Measurements from ENCODE around the gene PGS1. TPM values are rescaled to one million over a fixed set of nuclear protein-coding genes. Genes with fewer than 3 reads are reported as not detected.
"Not testable (repeated sequence)": the region's sequence is repeated elsewhere in the genome, so short reads cannot be mapped to it uniquely, and the experiment has no call there.

Gene PGS1
- total and polyA plus RNA-seq, 10 of the 15 experiments (the other 5 are each of a cell fraction or from before 2014, with no cell fraction given), result 1.3 to 37.6 (median 27.4) TPM

DNA sequence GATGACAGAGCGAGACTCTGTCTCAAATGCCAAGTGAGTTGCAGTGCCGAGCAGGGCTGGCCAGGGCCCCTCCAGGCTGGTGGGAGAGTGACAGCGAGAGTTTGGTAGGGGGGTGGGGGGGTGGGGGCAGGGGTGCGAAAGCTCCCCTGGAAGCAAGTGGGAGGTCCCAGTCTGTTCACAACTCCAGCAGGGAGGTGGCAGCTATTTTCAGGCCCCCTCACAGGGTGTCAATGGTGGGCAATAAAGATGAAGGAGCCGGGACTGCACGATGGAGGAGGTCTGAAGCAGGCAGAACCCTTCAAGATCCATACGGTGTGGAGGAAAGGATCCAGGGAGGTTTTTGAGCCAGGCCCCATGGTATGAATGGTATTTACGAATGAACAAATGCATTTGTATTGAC lies 83.7 kb downstream of the PGS1 start:
- ChIA-PET POLR2A (no interaction called here), SMC1A (ENCODE audit: uncharacterized antibody, unreplicated experiment) (no interaction called here), CTCF (no interaction called here), RAD21 (ENCODE audit: unreplicated experiment) (no interaction called here)
- Histone ChIP-seq H2AFZ (ENCODE audit: control insufficient read depth, low read depth, low read length) (no peak overlapping the region), H3K9ac (ENCODE audit: control insufficient read depth, insufficient read depth, low read length) (no peak overlapping the region), H4K20me1 (ENCODE audit: control insufficient read depth, insufficient read depth) (no peaks in the 10 kb centered on the region), H3K4me3 (no peak overlapping the region), H3K4me1 (ENCODE audit: control insufficient read depth, insufficient read depth, low read length) (no peaks in the 10 kb centered on the region), H3K9me3 (replicated peaks; ENCODE audit: control insufficient read depth, insufficient read depth, low read length) (no peaks in the 10 kb centered on the region), H3K79me2 (ENCODE audit: control insufficient read depth, insufficient read depth, low read length) (no peaks in the 10 kb centered on the region), H3K27me3 (replicated peaks in 1 of 2; ENCODE audit: control insufficient read depth in 2 of 2, insufficient read depth in 2 of 2, low read length in 1 of 2) (no peaks in the 10 kb centered on the region), H3K36me3 (ENCODE audit: control insufficient read depth in 2 of 2, insufficient read depth in 2 of 2, low read length in 1 of 2) (no peaks in the 10 kb centered on the region), H3K4me2 (ENCODE audit: control insufficient read depth, insufficient read depth) (no peak overlapping the region), H3K27ac (ENCODE audit: control insufficient read depth, insufficient read depth) (no peak overlapping the region)
- in situ Hi-C loops (cut with MboI) (no loop called here), intact Hi-C loops (cut with micrococcal nuclease; ENCODE audit: unreplicated experiment) (no loop called here)
- DNase-seq (ENCODE audit: low read depth, low spot score) (no peak), ATAC-seq (no peak), FAIRE-seq (no peak)
- WGBS (ENCODE audit: insufficient coverage, insufficient replicate concordance, low lambda C conversion rate, missing lambda C conversion rate), result 17% methylated on average over 5 of the region's 8 CpGs
- no TSS peak for BruUV-seq (replicated peaks)
- no peak for TF ChIP-seq MTA3 (IDR thresholded peaks at IDR 0.05; ENCODE audit: borderline replicate concordance, low read length)
- no peak for TF ChIP-seq NR2C1 (IDR thresholded peaks at IDR 0.05)
- TF ChIP-seq IRF3 (IDR thresholded peaks at IDR 0.05), result no peak
- no peak for TF ChIP-seq MLLT1 (IDR thresholded peaks at IDR 0.05)
- no peak for TF ChIP-seq MAX (IDR thresholded peaks at IDR 0.05; ENCODE audit: low read depth, low read length)
- no peak for TF ChIP-seq TBL1XR1 (IDR thresholded peaks at IDR 0.05; ENCODE audit: low read depth, low read length)
- no peak for TF ChIP-seq SMC3 (IDR thresholded peaks at IDR 0.05; ENCODE audit: borderline replicate concordance, low read length)

DNA sequence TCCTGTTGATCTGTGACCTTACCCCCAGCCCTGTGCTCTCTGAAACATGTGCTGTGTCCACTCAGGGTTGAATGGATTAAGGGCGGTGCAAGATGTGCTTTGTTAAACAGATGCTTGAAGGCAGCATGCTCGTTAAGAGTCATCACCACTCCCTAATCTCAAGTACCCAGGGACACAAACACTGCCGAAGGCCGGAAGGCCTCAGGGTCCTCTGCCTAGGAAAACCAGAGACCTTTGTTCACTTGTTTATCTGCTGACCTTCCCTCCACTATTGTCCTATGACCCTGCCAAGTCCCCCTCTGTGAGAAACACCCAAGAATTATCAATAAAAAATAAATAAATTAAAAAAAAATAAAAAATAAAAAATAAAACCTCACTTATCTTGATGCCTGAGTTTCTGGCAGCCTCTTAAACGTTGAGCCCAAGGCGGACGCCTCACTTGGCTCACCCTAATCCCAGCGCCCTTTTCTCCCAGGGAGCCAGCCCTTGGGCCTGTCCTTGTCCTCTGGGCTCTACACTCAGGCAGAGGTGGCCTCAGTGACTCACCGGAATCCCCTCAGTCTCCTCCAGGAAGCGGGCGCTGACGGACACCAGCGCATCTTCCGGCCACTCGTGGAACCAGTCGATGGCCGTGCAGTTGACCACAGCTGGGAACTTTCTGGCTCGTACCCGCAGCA lies 87.8 kb downstream of the PGS1 start:
- H3K9ac ChIP-seq (ENCODE audit: control insufficient read depth, insufficient read depth, low read length); H3K9me3 ChIP-seq (replicated peaks; ENCODE audit: control insufficient read depth, insufficient read depth, low read length); H3K36me3 ChIP-seq (ENCODE audit: control insufficient read depth in 2 of 2, insufficient read depth in 2 of 2, low read length in 1 of 2); FAIRE-seq; H2AFZ ChIP-seq (ENCODE audit: control insufficient read depth, low read depth, low read length); H3K4me3 ChIP-seq; in situ Hi-C loops (cut with MboI); H3K4me2 ChIP-seq (ENCODE audit: control insufficient read depth, insufficient read depth); BruUV-seq (replicated peaks); ATAC-seq; intact Hi-C loops (cut with micrococcal nuclease; ENCODE audit: unreplicated experiment); CTCF ChIA-PET; POLR2A ChIA-PET; RAD21 ChIA-PET (ENCODE audit: unreplicated experiment); H3K4me1 ChIP-seq (ENCODE audit: control insufficient read depth, insufficient read depth, low read length); H4K20me1 ChIP-seq (ENCODE audit: control insufficient read depth, insufficient read depth); H3K27ac ChIP-seq (ENCODE audit: control insufficient read depth, insufficient read depth); H3K27me3 ChIP-seq (replicated peaks in 1 of 2; ENCODE audit: control insufficient read depth in 2 of 2, insufficient read depth in 2 of 2, low read length in 1 of 2); SMC1A ChIA-PET (ENCODE audit: uncharacterized antibody, unreplicated experiment); DNase-seq (ENCODE audit: low read depth, low spot score); H3K79me2 ChIP-seq (ENCODE audit: control insufficient read depth, insufficient read depth, low read length): not testable (repeated sequence)
- WGBS (ENCODE audit: insufficient coverage, insufficient replicate concordance, low lambda C conversion rate, missing lambda C conversion rate), result 46% methylated on average over 19 of the region's 19 CpGs
